H1 (cell line): Measurements from ENCODE around the gene RNMT.

ENCODE experiments used
- CHD2 ChIP-seq: IDR thresholded peaks from 2 replicates; pipeline ENCODE4 v1.6.1; 2012; ENCODE audit warnings: low read length, improper control_type of control experiment
- CTCF ChIP-seq, 3 experiments: IDR thresholded peaks; 1 replicate in 2 of 3; 2 replicates in 1 of 3; pipeline versions ENCODE4 v1.5.1 to v1.6.1; 2011; ENCODE audit warnings: low read length in 3 of 3, mild to moderate bottlenecking in 3 of 3, inconsistent platforms in 2 of 3, low read depth in 1 of 3, moderate library complexity in 1 of 3; ENCODE audit not compliant: insufficient read depth in 1 of 3; ENCODE audit errors: control extremely low read depth in 1 of 3
- EGR1 ChIP-seq: IDR thresholded peaks from 2 replicates; pipeline ENCODE4 v1.6.1; 2011; ENCODE audit warnings: low read depth, low read length, borderline replicate concordance
- EP300 ChIP-seq, 2 experiments: IDR thresholded peaks; 1 replicate in 1 of 2; 2 replicates in 1 of 2; pipeline ENCODE4 v1.6.1; 2011 to 2012; ENCODE audit warnings: low read depth in 2 of 2, low read length in 2 of 2, mild to moderate bottlenecking in 2 of 2, borderline replicate concordance in 1 of 2, inconsistent platforms in 1 of 2, moderate library complexity in 1 of 2
- MAX ChIP-seq: IDR thresholded peaks from 2 replicates; pipeline ENCODE4 v1.6.1; 2012; ENCODE audit warnings: inconsistent platforms
- POLR2A ChIP-seq, 2 experiments: IDR thresholded peaks; 1 replicate in 1 of 2; 2 replicates in 1 of 2; pipeline ENCODE4 v1.6.1; 2011; ENCODE audit warnings: low read depth in 2 of 2, low read length in 2 of 2, mild to moderate bottlenecking in 2 of 2; ENCODE audit errors: control extremely low read depth in 1 of 2
- SIN3A ChIP-seq, 2 experiments: IDR thresholded peaks in 1 of 2; conservative IDR thresholded peaks in 1 of 2; 2 replicates each; pipeline ENCODE4 v1.6.1; 2011 to 2012; ENCODE audit warnings: low read length in 2 of 2, improper control_type of control experiment in 1 of 2, low read depth in 1 of 2, mild to moderate bottlenecking in 1 of 2
- TAF1 ChIP-seq: IDR thresholded peaks from 2 replicates; pipeline ENCODE4 v1.6.1; 2011; ENCODE audit warnings: mild to moderate bottlenecking, low read depth, low read length
- TBP ChIP-seq: IDR thresholded peaks from 2 replicates; pipeline ENCODE4 v1.6.1; 2011; ENCODE audit warnings: low read depth, low read length, improper control_type of control experiment
- TCF12 ChIP-seq: IDR thresholded peaks from 2 replicates; pipeline ENCODE4 v1.6.1; 2011; ENCODE audit warnings: low read depth, mild to moderate bottlenecking, low read length

GRCh38 chr18:13756671-13757070, 30.2 kb downstream of the RNMT start:
- no peak for TF ChIP-seq CTCF (IDR thresholded peaks at IDR 0.05; ENCODE audit: control extremely low read depth in 1 of 3, insufficient read depth in 1 of 3, low read depth in 1 of 3, low read length in 3 of 3)
- TF ChIP-seq TBP: no peak
- no peak for TF ChIP-seq TAF1
- TF ChIP-seq CHD2: no peak
- TF ChIP-seq TCF12: no peak
- no peak for TF ChIP-seq SIN3A (conservative IDR thresholded peaks at IDR 0.05 in 1 of 2, IDR thresholded peaks at IDR 0.05 in 1 of 2; ENCODE audit: low read depth in 1 of 2, low read length in 2 of 2)
- no peak for TF ChIP-seq EGR1
- no peak for TF ChIP-seq POLR2A (IDR thresholded peaks at IDR 0.05; ENCODE audit: control extremely low read depth in 1 of 2, low read depth in 2 of 2, low read length in 2 of 2)
- no peak for TF ChIP-seq MAX
- no peak for TF ChIP-seq EP300 (IDR thresholded peaks at IDR 0.05; ENCODE audit: borderline replicate concordance in 1 of 2, low read depth in 2 of 2, low read length in 2 of 2)
